ENCODE measurements around the gene PLB1.

- no peak for TF ChIP-seq POLR2A (IDR thresholded peaks at IDR 0.05; ENCODE audit: low read depth, low read length)
- TF ChIP-seq TAF1 (IDR thresholded peaks at IDR 0.05; ENCODE audit: low read depth, low read length) = no peak
- TF ChIP-seq POLR2AphosphoS5 (IDR thresholded peaks at IDR 0.05; ENCODE audit: low read depth, low read length) = no peak
Measured at GRCh38 chr2:28633746-28634145, 137.9 kb downstream of the PLB1 start.

Data from GM12891 (cell line).